GM21528 (cell line): Measurements from ENCODE around the gene ATF7.
"Not testable (repeated sequence)": the region's sequence is repeated elsewhere in the genome, so short reads cannot be mapped to it uniquely, and the experiment has no call there.

Experiments
- ATAC-seq: cut with Tn5 transposase; IDR thresholded peaks from one replicate; pipeline ENCODE4 v1.9.1; 2021; ENCODE audit warnings: mild to moderate bottlenecking, moderate library complexity; ENCODE audit not compliant: unreplicated experiment, low FRiP score

Gene ATF7

DNA sequence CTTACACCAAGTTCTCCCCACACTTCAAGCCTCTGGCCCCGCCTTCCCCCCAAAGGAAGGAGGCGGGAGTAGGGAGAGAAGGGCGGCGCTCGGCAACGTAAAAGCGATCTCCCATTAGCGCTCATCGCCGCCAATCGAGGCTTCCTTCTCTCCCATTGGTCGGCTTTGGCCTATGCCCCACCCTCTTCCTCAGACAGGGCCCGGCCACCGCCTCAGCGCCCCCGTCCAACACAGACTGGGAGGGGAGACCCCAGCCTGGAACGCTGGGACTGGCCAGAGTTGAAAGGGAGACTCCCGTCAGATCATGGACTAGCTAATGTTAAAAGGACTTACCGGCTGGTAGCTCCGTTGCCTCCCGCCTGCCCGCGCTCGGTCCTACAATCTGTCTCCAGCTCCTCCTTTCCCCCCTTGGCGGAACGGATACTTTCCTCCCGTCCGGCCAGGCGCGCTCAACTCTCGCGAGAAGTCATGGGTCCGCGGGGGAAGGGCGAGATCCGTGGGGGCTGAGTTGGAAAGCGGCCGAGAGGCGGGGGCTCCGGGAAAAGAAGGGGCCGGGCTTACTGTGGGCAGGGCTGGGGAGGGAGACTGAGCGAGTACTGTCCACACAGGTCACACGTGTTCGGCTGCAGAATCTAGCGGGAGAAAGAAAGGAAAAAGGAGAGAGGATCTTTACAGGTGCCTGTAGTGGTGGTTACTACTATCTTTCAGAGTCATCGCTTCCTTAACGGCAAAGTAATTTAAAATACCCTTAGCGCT lies at the start of gene ATF7:
Gene ATF7, minus strand, starts transcription at position 437 of the 756 bp plus-strand sequence. CDS start 25,382 bp downstream, outside the sequence.
- peak; percentile 98 for ATAC-seq

- ATAC-seq, result no peak
Observed at GRCh38 chr12:53674977-53675700, 49.0 kb upstream of the ATF7 start.

GRCh38 chr12:53670971-53671370 lies 44.8 kb upstream of the ATF7 start:
- no peak for ATAC-seq

DNA sequence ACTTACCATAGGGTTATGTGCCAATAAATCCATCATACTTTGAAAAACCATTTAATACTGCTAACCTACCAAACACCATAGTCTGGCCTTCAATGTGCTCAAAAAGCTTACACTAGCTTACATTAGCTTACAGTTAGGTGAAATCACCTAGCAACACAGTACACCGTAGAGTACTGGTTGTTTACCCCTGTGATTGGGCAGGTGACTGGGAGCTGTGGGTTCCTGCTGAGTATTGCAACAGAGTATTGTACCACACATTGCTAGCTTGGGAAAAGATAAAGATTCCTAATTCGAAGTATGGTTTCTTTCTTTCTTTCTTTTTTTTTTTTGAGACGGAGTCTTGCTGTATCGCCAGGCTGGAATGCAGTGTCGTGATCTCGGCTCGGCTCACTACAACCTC lies 44.1 kb upstream of the ATF7 start:
- ATAC-seq, result no peak

- ATAC-seq, result no peak
Observed at GRCh38 chr12:53667080-53667479, 40.9 kb upstream of the ATF7 start.

DNA sequence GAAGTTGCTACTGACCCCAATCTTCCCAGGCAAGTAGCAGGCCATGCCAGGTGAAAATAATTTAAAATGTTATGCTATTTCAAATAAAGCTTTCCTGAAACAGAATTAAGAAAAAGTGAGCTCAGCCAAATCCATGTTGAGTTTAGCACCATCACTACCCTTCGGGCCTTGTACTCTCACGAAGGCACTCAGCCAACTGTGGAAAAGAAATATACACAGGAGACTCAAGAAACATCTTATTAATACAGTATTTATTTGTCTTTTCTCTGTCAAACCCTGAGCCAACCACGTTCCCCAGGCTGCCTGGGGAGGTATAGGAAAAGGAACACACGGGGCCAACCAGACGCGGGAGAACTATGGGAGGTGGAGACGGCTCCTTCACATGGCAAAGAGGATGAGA lies 38.8 kb upstream of the ATF7 start:
- no peak for ATAC-seq

- no peak for ATAC-seq
Observed at GRCh38 chr12:53664191-53664590, 38.0 kb upstream of the ATF7 start.

- no peak for ATAC-seq
Observed at GRCh38 chr12:53660041-53660440, 33.9 kb upstream of the ATF7 start.

- ATAC-seq, result no peak
Observed at GRCh38 chr12:53659571-53659981, 33.4 kb upstream of the ATF7 start.

GRCh38 chr12:53659011-53659551 lies 32.9 kb upstream of the ATF7 start:
- ATAC-seq, result no peak

- no peak for ATAC-seq
Observed at GRCh38 chr12:53657041-53657440, 30.9 kb upstream of the ATF7 start.

GRCh38 chr12:53653595-53653994 lies 27.4 kb upstream of the ATF7 start:
- ATAC-seq, result no peak

DNA sequence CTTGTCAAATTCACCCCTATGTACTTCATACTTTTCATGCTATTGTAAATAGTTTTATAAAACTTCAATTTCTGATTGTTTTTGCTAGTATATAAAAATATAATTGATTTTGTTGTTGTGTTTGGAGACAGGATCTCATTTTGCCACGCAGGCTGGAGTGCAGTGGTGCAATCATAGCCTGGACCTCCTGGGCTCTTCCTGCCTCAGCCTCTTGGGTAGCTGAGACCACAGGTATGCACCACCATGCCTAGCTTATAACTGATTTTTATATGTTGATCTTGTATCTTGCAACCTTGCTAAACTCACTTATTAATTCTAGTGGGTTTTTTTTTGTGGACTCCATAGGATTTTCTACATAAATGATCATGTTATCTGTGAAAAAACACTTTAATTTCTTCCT lies 26.2 kb upstream of the ATF7 start:
- ATAC-seq, result no peak

GRCh38 chr12:53651737-53652136 lies 25.6 kb upstream of the ATF7 start:
- no peak for ATAC-seq

GRCh38 chr12:53646300-53646699 lies 20.1 kb upstream of the ATF7 start:
- not testable (repeated sequence) for ATAC-seq

GRCh38 chr12:53645165-53645564 lies 19.0 kb upstream of the ATF7 start:
- no peak for ATAC-seq

GRCh38 chr12:53644133-53644532 lies 18.0 kb upstream of the ATF7 start:
- ATAC-seq, result no peak

DNA sequence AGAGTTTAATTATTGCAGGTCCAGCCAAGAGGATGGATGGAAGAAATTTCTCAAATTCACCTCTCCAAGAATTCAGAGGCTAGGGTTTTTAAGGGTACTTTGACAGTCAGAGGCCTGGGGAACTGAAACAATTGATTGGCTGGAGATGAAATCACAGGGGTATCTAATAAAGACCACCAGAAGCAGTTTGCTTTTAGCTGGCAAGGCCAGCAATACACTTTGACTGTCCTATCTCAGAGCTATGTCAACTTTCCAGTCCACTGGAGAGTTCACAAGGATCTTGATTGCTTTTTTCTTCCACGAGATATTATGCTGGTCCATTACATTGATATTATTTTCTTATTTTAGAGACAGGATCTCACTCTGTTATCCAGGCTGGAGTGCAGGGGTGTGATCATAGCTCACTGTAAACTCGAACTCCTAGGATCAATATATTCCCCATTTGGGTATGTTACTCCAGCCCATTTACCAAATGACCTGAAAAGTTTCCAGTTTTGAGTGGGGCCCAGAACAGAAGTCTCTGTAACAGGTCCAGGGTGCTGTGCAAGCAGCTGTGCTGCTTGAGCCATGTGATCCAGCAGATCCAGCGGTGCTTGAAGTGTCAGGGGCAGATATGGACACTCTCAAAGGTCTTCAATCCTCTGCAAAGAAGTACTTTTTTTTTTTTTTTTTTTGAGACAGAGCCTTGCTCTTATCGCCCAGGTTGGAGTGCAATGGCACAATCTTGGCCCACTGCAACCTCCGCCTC lies 17.2 kb upstream of the ATF7 start:
- no peak for ATAC-seq

DNA sequence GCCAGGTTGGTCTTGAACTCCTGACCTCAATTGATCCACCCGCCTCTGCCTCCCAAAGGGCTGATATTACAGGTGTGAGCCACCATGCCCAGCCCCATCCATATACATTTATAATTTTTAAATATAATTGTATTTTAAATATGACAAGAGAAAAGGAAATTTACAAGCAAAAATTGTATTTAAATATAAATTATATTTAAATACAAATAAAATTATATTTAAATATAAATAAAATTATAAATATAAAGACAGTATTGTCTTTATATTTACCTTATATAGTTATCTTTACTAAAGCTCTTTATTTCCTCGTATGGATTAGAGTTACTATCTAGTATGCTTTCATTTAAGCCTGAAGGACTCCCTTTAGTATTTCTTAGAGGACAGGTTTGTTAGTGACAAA lies 11.9 kb upstream of the ATF7 start:
- ATAC-seq, result no peak

GRCh38 chr12:53636641-53637040 lies 10.5 kb upstream of the ATF7 start:
- ATAC-seq, result no peak

DNA sequence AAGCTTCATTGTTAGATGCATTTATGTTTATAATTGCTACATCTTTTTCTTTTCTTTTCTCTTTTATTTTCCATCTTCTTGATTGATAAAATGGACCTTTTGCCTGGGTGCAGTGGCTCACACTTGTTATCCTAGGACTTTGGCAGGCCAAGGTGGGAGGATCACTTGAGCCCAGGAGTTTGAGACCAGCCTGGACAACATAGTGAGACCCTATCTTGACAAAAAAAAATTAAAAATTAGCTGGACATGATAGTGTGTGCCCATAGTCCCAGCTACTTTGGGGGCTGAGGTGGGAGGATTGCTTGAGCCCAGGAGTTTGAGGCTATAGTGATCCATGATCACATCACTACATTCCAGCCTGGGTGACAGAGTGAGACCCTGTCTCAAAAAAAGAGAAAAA lies 9.5 kb upstream of the ATF7 start:
- not testable (repeated sequence) for ATAC-seq
